AG04450 (cell line): Measurements from ENCODE around the gene TTC16. TPM values are rescaled to one million over a fixed set of nuclear protein-coding genes. Genes with fewer than 3 reads are reported as not detected.

Source experiments
- CTCF ChIA-PET: fragments of 300-600, 350-600 bp; formaldehyde crosslinking; extraction: SDS; loops from one replicate; lab custom pipeline; 2022; ENCODE audit warnings: antibody characterized with exemption, inconsistent platforms; lab: Charles Lee
- POLR2A ChIA-PET: fragments of 350-600 bp; formaldehyde crosslinking; extraction: SDS; loops from one replicate; lab custom pipeline; 2021; ENCODE audit warnings: antibody characterized with exemption, inconsistent platforms; lab: Yijun Ruan, JAX
- DNase-seq: peaks from one replicate; pipeline ENCODE4 v3.0.0-alpha.2; 2011; ENCODE audit warnings: low read depth, low spot score
- H3K27ac ChIP-seq: one replicate; pipeline ENCODE4 v1.5.1; 2012; ENCODE audit warnings: low read depth, low read length, control low read depth
- H3K27me3 ChIP-seq: one replicate; pipeline ENCODE4 v1.6.0; 2012; ENCODE audit warnings: low read length; ENCODE audit not compliant: control insufficient read depth, insufficient read depth
- H3K4me3 ChIP-seq: 2 replicates; pipeline ENCODE4 v1.5.1; 2011; ENCODE audit warnings: mild to moderate bottlenecking, low read depth, low read length, control low read depth
- H3K9me3 ChIP-seq: 2 replicates; pipeline ENCODE4 v1.5.1; 2012; ENCODE audit warnings: low read length; ENCODE audit not compliant: control insufficient read depth, insufficient read depth
- CTCF ChIP-seq: IDR thresholded peaks from 2 replicates; pipeline ENCODE4 v1.5.1; 2011; ENCODE audit warnings: low read depth, low read length, control low read depth, inconsistent platforms
- polyA plus RNA-seq: library from polyadenylated mRNA; depleted of rRNA; stranded (reverse); fragments of >200 nt; gene quantifications from 2 replicates; pipeline ENCODE4 v1.2.3, GENCODE V29; 2011

The TTC16 gene
- polyA plus RNA-seq, 1 experiment = not detected

GRCh38 chr9:127708952-127709587, 6.8 kb upstream of the TTC16 start:
- CTCF ChIA-PET = no interaction called here
- H3K27me3 ChIP-seq = no peaks in the 10 kb centered on the region
- DNase-seq = no peak
- TF ChIP-seq CTCF = no peak
- H3K4me3 ChIP-seq = no peak overlapping the region
- peak overlapping the region; percentile 21 for H3K27ac ChIP-seq
- peaks cover 2% of the 10 kb centered on the region for H3K9me3 ChIP-seq
- POLR2A ChIA-PET = interaction anchor here (1.2 kb wide), 1 partner anchor 83 kb away, joined by 5 read pairs; no protein-coding TSS in a partner anchor

- no peak for DNase-seq
- H3K4me3 ChIP-seq = no peak overlapping the region
- peaks cover 2% of the 10 kb centered on the region for H3K9me3 ChIP-seq
- no peaks in the 10 kb centered on the region for H3K27me3 ChIP-seq
- POLR2A ChIA-PET = interaction anchor here (1.2 kb wide), 1 partner anchor 82 kb away, joined by 5 read pairs; no protein-coding TSS in a partner anchor
- CTCF ChIA-PET = no interaction called here
- no peak for TF ChIP-seq CTCF
- H3K27ac ChIP-seq = no peak overlapping the region
These were observed 5.6 kb upstream of the TTC16 start for GRCh38 chr9:127710204-127710783.

- no peak for TF ChIP-seq CTCF
- POLR2A ChIA-PET = no interaction called here
- Histone ChIP-seq H3K9me3 (peaks cover 2% of the 10 kb centered on the region), H3K27me3 (no peaks in the 10 kb centered on the region), H3K27ac (no peak overlapping the region), H3K4me3 (no peak overlapping the region)
- CTCF ChIA-PET = no interaction called here
- DNase-seq = no peak
These were observed 4.6 kb upstream of the TTC16 start for GRCh38 chr9:127711226-127711701.

GRCh38 chr9:127711831-127712274, 4.0 kb upstream of the TTC16 start:
- CTCF ChIA-PET = no interaction called here
- H3K4me3 ChIP-seq = no peak overlapping the region
- DNase-seq = no peak
- POLR2A ChIA-PET = no interaction called here
- H3K27ac ChIP-seq = no peak overlapping the region
- H3K27me3 ChIP-seq = no peaks in the 10 kb centered on the region
- no peak for TF ChIP-seq CTCF
- H3K9me3 ChIP-seq = peaks cover 2% of the 10 kb centered on the region

- Histone ChIP-seq H3K4me3 (no peak overlapping the region), H3K27ac (no peak overlapping the region), H3K9me3 (peaks cover 2% of the 10 kb centered on the region), H3K27me3 (no peaks in the 10 kb centered on the region)
- ChIA-PET CTCF (no interaction called here), POLR2A (no interaction called here)
- no peak for DNase-seq
- TF ChIP-seq CTCF = no peak
These were observed 3.5 kb upstream of the TTC16 start for GRCh38 chr9:127712371-127712770.
